Motor neuron (in vitro differentiated cells): ENCODE results near the gene RAB14. TPM values are rescaled to one million over a fixed set of nuclear protein-coding genes. Genes with fewer than 3 reads are reported as not detected.
"Not testable (repeated sequence)": the region's sequence is repeated elsewhere in the genome, so short reads cannot be mapped to it uniquely, and the experiment has no call there.

ENCODE experiments used
- ATAC-seq, 8 experiments: fragments of 200-7000 bp; cut with Tn5 transposase; replicated peaks in 6 of 8; 2 replicates each; pipeline ENCODE4 v1.8.0; 2021; ENCODE audit warnings: mild to moderate bottlenecking in 8 of 8, moderate library complexity in 8 of 8
- H3K27ac ChIP-seq, 2 donors: fragments of 250-450 bp; sonication (Bioruptor Pico); 2 replicates each; pipeline ENCODE4 v1.9.0; 2021; ENCODE audit warnings: antibody characterized with exemption in 2 of 2, mild to moderate bottlenecking in 2 of 2, moderate library complexity in 1 of 2
- H3K4me1 ChIP-seq, 2 donors: fragments of 250-450 bp; sonication (Bioruptor Pico); replicated peaks in 1 of 2; 2 replicates each; pipeline ENCODE4 v1.6.1; 2021; ENCODE audit warnings: antibody characterized with exemption in 2 of 2, mild to moderate bottlenecking in 2 of 2, moderate library complexity in 1 of 2
- H3K4me3 ChIP-seq, 5 donors: fragments of 250-450 bp; sonication (Bioruptor Pico); 2 replicates each; pipeline ENCODE4 v1.9.0; 2021; ENCODE audit warnings: antibody characterized with exemption in 5 of 5, mild to moderate bottlenecking in 5 of 5, moderate library complexity in 4 of 5
- WGBS, 10 experiments: fragments of 450-650 bp; shearing (Covaris generic); methylation state at CpG; one replicate each; pipeline ENCODE4 v1.0.0; 2022; 5-methylcytosine and 5-hydroxymethylcytosine counted together
- in situ Hi-C, 9 experiments: fragments of 400-800 bp; cut with MboI; loops; one replicate each; pipeline ENCODE4 v1.15.0; 2021; ENCODE audit warnings: low sequenced_read_pairs in 9 of 9, low pct_unique_long_range_greater_than_20kb in 2 of 9; ENCODE audit not compliant: unreplicated experiment in 9 of 9
- total RNA-seq, 8 experiments: library from RNA; unstranded; fragments of 300-600 nt; gene quantifications; 2 replicates each; pipeline versions ENCODE4 v1.2.3 to v1.2.4, GENCODE V29; 2022

The RAB14 gene
- total RNA-seq, 8 experiments from 2014 or later, result 21.3 to 56.0 (median 40.7) TPM

DNA sequence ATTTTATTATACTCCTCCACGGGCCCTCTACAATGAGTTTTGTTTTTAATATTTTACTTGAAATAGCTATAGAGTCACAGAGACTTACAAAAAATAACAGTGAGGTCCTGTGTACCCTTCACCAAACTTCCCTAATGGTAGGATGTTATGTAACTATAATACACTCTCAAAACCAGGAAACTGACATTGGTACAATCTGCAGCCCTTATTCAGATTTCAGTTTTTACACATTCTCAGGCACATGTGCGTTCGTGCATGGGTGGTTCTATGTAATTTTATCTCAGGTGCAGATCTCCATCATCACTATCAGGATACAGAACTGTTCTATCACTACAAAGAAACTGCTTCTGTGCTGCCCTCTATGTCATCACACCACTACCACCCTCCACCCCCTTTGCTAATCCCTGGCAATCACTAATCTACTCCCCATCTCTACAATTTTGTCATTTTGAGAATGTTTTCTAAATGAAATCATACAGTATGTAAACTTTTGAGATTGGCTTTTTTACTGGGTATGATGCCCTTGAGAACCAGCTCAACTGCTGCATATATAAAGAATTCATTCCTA lies 16.4 kb downstream of the RAB14 start:
- no peaks in the 10 kb centered on the region for H3K4me1 ChIP-seq
- no peak overlapping the region for H3K4me3 ChIP-seq
- H3K27ac ChIP-seq, result no peak overlapping the region
- in situ Hi-C loops, result no loop called here
- 93 to 100% (median 100%) methylated on average over 1 to 3 of the region's 3 CpGs; no CpG with 5 or more reads in 2 of the 10 experiments for whole genome bisulfite sequencing, 10 experiments
- no peak for ATAC-seq

DNA sequence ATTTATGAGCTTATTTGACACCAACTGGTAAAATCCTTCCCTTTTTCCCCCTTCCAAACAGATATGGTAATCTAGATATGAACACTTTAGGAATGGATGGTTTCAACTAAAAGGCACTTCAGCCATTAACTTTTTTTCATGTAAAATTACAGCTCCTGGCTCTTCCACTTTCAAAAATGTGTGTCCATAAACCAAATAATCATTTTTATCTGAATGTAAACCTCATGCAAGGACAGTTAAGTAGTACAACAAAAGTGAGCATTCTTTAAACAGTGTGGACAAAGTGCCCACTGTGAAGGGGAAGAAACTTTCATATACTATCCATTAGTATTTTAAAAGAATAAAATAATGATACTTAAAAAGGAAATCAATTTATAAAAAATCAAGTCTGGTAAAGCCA lies 17.2 kb downstream of the RAB14 start:
- in situ Hi-C loops, result no loop called here
- ATAC-seq, result no peak
- Histone ChIP-seq H3K27ac (no peak overlapping the region), H3K4me3 (no peak overlapping the region), H3K4me1 (no peaks in the 10 kb centered on the region)

DNA sequence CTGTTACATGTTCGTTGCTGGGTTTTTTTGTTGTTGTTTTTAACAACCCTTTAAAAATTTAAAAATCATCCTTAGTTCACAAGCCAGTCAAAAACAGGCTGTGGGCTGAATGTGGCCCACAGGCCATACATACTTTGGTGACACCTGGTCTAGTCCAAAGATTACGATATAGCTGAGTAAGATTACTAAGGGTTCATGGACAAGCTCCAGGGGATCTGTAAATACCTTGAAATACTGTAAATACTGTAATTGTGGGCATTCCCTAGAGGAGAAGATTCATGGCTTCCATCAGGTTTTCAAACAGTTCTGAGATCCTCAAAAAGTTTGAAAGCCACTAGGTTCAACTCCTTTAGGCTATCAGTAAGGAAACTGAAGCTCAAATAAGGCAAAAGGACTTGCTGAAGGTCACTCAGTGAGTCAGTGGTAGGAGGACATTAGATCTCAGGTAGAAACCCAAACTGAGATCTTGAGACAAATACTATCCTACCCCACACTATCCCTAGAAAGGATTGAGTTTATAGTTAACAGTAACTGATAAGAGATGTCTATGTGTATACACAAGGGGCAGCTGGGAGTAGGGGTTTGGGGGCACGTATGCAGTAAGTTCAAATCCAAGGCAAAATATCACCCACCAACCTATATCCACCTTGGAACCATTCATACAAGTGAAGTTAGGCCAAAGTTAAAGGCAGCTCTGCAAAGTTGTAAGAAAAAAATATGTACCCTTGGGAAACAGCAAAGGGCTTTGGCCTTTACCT lies 17.8 kb downstream of the RAB14 start:
- no peak for ATAC-seq
- WGBS, 10 experiments, result 50 to 100% (median 93%) methylated on average over 1 to 3 of the region's 3 CpGs; no CpG with 5 or more reads in 4 of the 10 experiments
- Histone ChIP-seq H3K27ac (no peak overlapping the region), H3K4me1 (no peaks in the 10 kb centered on the region), H3K4me3 (no peak overlapping the region)
- in situ Hi-C loops, result no loop called here

DNA sequence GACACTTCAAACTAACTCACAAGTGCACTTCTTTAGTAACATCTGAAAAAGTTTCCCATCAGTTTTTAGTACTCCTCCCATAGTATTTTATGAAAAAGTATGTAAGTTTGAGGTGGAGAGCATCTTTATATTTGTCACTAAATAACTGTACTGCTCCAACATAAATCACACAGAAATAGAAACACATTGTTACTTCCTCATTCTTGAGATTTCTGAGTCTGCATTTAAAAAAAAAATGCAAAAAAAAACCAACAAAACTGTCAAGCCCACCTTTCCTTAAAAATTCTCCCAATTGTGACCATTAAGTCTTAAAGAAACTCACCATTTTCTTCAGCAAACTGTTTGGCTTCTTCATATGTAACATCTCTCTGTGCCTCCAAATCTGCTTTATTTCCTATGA lies 18.7 kb downstream of the RAB14 start:
- in situ Hi-C loops, result no loop called here
- H3K4me1 ChIP-seq, result no peaks in the 10 kb centered on the region
- no peak overlapping the region for H3K4me3 ChIP-seq
- ATAC-seq, result no peak
- no peak overlapping the region for H3K27ac ChIP-seq

DNA sequence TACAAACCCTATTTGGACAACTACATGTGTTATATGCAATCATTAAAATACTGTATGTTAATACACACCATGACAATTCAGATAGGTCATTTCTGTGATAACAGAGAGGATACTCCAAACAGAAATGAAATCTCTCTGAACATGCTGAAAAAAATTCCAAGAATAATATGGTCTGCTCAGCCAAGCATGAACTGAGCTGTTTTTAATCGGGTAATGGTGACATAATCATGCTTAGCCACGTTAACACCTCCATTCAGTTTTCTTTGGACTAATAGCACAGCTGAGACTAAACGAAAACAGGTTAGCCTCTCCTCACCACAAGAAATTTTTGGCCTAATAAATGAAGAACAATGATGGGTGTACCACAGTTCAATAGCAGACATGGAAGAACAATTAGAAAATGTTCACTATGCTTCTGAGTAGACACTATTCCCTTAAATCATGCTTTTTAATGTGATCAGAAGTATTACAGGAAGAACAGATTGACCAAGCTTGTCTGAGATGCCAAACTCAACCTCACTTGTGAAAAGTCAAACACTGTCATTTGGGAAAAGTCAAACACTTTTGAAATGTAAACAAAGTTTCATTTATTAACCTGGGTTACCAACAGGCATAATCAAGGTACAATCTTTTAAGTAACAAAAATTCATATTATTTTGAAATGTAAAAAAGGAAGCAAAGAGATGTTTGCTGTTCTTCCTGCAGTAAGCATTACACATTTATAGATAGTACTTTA lies 19.4 kb downstream of the RAB14 start:
- 22 to 96% (median 88%) methylated on average over 3 of the region's 3 CpGs; no CpG with 5 or more reads in 2 of the 10 experiments for WGBS, 10 experiments
- ATAC-seq, result no peak
- H3K4me3 ChIP-seq, result no peak overlapping the region
- no peak overlapping the region for H3K27ac ChIP-seq
- in situ Hi-C loops, result no loop called here
- no peaks in the 10 kb centered on the region for H3K4me1 ChIP-seq

DNA sequence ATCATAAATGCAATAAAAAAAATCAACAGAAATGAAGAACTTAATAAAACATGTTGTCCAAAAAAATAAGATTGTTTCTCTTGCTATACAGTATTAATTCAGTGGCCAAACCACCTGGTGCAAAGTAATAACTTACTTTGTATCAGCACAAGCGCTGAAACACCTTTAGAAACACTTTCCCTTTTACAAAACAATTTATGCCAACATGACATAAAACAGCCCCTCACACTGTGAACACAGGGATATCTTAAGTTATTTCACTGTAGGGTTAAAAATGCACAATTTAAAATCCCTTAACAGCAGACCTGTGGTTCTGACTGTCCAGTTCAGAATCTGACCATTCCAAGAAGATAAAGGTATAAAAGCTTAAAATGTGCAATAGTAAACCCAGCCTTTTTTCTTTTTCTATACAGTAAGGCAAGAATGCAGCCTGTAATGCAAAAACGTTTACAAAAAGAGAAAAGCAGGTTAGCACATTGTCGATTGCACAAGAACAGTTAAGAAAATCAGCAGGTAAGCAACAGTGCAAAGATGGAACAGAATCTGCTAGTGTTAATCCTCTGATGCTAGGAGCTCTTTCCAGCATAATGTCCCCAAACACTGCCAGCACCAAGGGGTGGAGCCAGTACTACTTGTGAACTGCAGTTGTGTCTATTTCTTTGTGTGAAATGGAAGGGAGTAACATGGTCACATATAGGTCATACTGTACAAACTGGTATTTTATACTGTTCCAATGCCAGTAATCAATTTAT lies 21.6 kb downstream of the RAB14 start:
- no peak overlapping the region for H3K27ac ChIP-seq
- no peak for ATAC-seq
- H3K4me1 ChIP-seq, result no peaks in the 10 kb centered on the region
- no peak overlapping the region for H3K4me3 ChIP-seq
- 67 to 100% (median 80%) methylated on average over 1 to 3 of the region's 3 CpGs; no CpG with 5 or more reads in 2 of the 10 experiments for WGBS, 10 experiments
- in situ Hi-C loops, result no loop called here

DNA sequence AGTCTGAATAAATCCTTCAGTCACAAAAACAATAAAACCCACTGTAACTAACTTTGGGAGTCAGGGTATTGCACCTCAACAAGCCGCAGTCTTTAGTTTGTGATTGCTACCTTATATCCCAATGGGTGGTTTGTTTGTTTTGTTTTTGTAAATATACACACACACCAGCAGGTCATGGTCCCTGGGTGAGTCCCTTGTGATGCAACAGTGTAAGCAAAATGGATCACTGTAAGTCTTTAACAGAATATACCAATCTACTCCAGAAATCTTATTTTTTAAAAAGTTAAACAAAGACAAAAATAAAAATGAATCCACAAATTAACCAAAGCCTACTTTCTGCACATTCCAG lies 22.3 kb downstream of the RAB14 start:
- H3K27ac ChIP-seq, in situ Hi-C loops, ATAC-seq, H3K4me1 ChIP-seq, H3K4me3 ChIP-seq: not testable (repeated sequence)
- 80 to 100% (median 100%) methylated on average over 1 of the region's 1 CpG; no CpG with 5 or more reads in 4 of the 10 experiments for WGBS, 10 experiments

DNA sequence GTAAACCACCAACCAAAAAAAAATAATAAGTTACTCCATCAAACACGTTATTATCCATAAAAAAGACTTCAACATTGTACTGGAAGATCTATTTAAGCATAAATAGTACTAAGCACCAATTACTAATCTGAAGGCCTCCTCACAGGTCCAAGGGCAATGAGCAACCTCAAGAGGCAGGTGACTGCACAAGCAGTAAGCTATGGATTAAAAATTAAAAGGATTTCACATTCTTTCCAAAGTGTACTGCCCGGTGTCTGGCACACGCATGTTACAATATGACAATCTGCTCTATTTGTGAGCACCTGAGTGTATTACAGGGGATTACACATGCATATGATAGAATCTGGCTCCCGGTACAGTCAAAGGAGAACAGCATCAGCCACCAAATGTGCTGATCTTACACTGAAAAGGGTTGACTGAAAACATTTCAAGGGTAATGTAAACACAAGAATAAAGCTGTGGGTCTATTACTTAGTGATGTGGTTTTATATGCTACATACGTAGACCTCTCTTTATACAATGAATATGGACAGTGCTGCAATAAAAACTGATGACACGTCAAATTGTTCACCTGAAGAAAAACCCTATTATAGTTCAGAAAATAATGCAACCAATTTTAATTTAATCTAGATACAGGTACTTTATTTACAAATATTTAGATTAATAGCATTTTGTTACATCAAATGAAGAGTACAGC lies 22.8 kb downstream of the RAB14 start:
- no peak overlapping the region for H3K27ac ChIP-seq
- no peak for ATAC-seq
- H3K4me1 ChIP-seq, result no peaks in the 10 kb centered on the region
- in situ Hi-C loops, result no loop called here
- 60 to 100% (median 89%) methylated on average over 1 to 6 of the region's 6 CpGs for WGBS, 10 experiments
- H3K4me3 ChIP-seq, result no peak overlapping the region

DNA sequence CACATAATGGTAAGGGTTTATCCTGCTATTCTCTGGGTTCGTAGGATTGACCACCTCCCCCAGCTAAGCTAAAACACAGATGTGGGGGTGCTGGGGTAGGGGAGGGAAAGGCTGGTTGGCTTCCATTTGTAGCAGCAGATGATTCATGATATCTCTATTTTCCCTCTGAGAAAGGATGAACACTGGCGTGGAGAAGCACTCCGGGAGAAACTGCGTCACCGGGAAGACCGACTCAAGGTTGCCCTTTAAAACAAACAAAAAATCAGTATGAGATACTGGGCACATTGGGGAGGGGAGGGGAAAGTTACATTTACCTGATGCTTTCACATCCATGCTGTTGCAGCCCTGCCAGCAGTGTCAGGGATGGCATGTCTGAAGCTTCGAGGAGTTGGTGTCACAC lies 28.2 kb downstream of the RAB14 start:
- H3K27ac ChIP-seq, result no peak overlapping the region
- in situ Hi-C loops, result no loop called here
- WGBS, 10 experiments, result 71 to 100% (median 98%) methylated on average over 1 to 3 of the region's 7 CpGs; no CpG with 5 or more reads in 4 of the 10 experiments
- ATAC-seq, result no peak
- H3K4me1 ChIP-seq, result no peaks in the 10 kb centered on the region
- no peak overlapping the region for H3K4me3 ChIP-seq

DNA sequence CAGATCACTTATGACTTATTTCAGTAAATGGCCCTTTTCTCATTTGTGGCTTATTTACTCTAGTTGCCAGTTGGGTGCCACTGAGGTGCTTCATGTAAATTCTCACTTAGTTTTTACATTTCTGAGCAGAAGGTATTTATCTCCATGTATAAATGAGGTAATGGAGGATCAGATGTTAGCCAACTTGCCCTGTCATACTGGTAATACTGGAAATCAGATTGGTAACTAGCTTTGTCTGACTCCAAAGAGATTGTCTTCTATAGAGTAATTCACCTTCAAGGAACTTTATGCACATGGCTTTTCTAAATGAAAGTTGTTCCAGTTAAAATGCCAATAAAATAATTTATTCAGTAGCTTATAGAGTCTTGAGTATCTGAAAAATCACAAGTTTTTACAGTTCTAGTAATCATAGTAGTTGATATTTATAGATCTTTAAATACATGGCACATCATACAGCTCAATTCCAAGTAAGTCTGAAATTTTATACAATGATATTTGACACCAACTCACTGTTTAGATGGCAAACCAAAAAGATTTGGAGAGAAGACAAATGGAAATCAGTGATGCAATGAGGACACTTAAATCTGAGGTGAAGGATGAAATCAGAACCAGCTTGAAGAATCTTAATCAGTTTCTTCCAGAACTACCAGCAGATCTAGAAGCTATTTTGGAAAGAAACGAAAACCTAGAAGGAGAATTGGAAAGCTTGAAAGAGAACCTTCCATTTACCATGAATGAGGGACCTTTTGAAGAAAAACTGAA lies 28.8 kb downstream of the RAB14 start:
- in situ Hi-C loops, result no loop called here
- H3K4me1 ChIP-seq, result no peaks in the 10 kb centered on the region
- WGBS, 10 experiments, result 60 to 100% (median 88%) methylated on average over 1 of the region's 1 CpG; no CpG with 5 or more reads in 2 of the 10 experiments
- H3K27ac ChIP-seq, result no peak overlapping the region
- H3K4me3 ChIP-seq, result no peak overlapping the region
- no peak for ATAC-seq

DNA sequence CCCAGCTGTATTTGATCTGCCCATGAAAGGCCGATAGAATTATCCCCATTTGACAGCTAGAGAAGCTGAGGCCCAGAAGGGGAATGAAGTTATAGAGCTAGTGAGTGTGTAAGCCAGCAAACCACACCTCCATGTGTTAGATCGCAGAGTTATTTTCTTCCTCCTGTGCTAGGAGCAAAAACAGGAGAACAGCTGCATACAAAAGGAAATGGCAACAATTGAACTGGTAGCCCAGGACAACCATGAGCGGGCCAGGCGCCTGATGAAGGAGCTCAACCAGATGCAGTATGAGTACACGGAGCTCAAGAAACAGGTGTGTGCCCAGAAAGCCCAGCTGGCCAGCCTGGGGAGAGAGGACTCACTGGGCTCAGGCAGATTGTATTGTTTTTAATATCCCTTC lies 30.4 kb downstream of the RAB14 start:
- in situ Hi-C loops, result no loop called here
- no peak overlapping the region for H3K27ac ChIP-seq

DNA sequence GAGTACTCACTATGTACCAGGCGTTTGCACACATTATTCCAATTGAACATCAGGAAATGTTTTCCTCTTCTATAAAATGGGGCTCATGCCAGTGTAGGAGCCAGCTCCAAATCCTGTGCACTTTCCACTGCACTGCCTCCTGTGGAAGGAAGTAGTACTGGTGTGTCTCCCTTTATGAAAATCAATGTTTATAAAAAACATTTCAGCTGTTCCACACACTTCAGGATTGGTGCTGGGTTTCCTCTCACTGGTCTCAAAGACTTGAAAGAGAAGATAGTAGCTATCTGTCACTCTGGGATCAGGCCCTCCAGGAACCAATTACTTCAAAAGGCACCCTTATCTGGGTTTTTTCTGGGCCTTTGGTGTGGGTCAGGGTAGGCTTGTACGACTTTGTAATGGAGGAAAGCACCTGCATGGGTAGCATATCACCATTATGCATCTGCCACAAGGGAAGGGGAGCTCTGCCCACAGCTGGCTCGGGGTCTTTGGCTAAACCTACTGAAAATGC lies 32.5 kb downstream of the RAB14 start:
- ATAC-seq, result peak in 3 of 8 experiments; percentile 57 to 81 (median 72)

More for the DNA sequence above, 30.4 kb downstream of the RAB14 start:
- H3K4me1 ChIP-seq, result no peaks in the 10 kb centered on the region
- no peak overlapping the region for H3K4me3 ChIP-seq
- ATAC-seq, result peak in 1 of 8 experiments; percentile 22
- 50 to 100% (median 88%) methylated on average over 1 to 5 of the region's 5 CpGs; no CpG with 5 or more reads in 1 of the 10 experiments for WGBS, 10 experiments

More for the DNA sequence above, 32.5 kb downstream of the RAB14 start:
- in situ Hi-C loops, result no loop called here
- Histone ChIP-seq H3K27ac (no peak overlapping the region), H3K4me1 (no peaks in the 10 kb centered on the region), H3K4me3 (no peak overlapping the region)
- 50 to 100% (median 80%) methylated on average over 1 to 3 of the region's 3 CpGs; no CpG with 5 or more reads in 1 of the 10 experiments for WGBS, 10 experiments
